HG03354 (cell line): ENCODE data around the gene TNS1.
A peak's percentile ranks its signal among the peaks of the same experiment; 100 is the strongest.

Experiments used
- ATAC-seq: cut with Tn5 transposase; IDR thresholded peaks from one replicate; pipeline ENCODE4 v1.9.1; 2021; ENCODE audit warnings: mild to moderate bottlenecking; ENCODE audit not compliant: unreplicated experiment, poor library complexity, severe bottlenecking

The TNS1 gene

DNA sequence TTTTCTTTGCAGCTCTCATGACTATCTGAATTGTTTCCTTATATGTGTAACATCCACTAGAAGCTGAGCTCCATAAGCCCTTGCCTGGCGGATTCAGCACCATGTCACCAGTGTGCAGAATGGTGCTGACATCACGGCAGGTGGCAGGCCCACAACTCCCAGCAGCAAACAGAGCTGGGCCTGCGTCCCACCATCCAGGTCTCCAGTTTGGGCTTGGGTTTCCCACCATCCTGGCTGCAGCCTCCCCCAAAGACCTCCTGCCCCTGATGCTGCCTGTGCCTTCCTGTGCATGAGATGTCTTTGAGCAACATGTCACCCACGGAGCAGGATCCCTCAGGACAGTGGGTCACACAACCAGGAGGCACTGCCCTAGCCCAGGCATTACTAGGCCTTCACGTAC is 113.1 kb downstream of the TNS1 start:
- ATAC-seq = no peak

DNA sequence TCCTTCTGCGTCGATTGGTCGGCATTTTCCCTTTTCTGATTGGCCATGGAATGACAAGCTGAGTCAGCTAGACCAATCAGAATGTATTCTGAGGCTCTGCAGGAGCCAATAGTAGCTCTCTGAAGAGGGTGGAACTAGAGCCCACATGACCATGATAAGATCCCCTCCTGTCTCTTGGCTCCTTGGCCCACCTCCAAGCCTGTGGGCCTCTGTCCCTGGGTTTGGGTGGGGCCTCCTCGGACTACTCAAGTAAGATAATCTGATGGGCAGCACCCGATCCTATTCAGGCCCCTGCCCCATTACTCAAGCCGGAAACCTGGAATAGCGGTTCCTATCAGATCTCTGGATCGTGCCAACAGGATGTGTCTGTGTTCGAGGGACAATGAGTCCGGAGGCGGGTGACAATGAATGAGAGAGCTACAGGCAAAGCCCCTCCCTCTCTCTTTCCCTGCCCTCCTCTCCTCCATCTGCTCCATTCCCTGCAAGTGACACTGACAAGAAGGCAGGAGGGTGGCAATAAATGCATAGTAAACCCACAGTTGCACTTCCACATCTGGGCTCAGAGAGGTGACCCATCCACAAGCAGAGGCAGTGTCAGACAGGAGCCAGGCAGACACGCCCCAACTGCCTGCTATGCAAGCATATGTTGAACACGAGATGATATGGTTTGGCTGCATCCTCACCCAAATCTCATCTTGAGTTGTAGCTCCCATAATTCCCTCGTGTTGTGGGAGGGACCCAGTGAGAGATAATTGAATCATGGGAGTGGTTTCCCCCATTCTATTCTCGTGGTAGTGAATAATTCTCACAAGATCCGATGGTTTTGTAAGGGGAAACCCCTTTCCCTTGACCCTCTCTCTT is 114.7 kb downstream of the TNS1 start:
- ATAC-seq = no peak

DNA sequence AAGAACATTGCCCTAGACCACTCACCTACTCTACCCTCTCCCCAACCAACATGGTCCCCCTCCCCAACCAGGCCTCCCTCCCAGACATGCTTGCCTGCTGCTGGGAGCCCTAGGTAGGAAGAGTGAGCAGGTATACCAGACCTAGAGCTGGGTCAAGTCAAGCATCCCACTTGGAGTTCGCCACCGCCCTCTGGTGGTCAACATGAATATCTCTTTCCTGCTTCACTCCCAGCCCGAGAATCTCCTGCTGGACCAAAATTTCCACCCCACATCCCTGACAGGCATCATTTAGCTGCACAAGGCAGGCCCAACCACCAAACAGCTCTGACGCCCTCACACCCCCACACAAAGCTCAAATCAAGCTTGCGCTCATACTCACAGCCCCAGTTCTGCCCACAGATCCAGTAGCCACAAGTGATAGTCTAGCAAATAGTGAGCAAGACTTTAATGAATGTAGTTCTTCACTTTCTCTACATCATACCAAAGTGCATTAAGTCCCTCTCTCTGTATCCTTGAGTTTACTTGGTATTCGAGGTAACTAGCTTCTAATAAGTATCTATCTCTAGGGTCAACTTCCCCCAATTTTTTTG is 116.0 kb downstream of the TNS1 start:
- ATAC-seq = peak; percentile 72

DNA sequence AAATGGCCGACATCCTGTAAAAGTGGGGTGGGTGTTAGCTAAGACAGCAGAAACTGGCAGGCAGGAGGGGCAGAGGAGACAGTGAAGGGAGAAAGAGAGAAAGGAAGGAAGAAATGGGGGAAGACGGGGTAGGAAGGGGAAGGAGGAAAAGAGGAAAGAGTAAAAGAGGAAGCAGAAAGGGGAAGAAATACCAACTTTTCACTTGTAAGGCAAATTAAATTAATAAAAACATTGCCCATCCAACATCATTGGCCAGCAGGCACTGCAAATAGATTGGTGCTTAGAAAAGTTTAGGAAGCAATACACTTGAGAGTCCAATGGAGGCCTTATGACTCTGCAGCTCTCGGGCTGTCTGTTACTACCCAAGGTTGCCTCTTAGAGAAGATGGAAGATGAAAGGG is 116.7 kb downstream of the TNS1 start:
- ATAC-seq = no peak

DNA sequence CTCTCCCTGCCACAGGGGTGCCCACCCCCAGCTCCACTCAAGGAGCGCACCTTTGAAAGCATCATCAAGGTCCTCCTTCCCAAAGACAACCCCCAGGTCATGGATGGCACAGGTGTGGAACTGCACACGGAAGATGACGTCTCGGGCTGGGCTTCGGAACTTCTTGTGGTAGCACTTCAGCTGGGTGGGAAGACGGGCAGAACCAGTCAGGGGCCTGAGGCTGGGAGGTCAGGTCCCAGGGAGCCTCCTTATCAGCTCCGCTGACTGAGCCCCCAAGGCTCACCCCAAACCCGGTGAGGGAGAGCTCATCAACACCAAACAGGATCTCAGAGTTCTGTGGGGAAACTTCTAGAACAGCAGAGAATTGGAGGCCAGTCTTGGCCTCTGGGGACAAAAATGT is 117.8 kb downstream of the TNS1 start:
- no peak for ATAC-seq

DNA sequence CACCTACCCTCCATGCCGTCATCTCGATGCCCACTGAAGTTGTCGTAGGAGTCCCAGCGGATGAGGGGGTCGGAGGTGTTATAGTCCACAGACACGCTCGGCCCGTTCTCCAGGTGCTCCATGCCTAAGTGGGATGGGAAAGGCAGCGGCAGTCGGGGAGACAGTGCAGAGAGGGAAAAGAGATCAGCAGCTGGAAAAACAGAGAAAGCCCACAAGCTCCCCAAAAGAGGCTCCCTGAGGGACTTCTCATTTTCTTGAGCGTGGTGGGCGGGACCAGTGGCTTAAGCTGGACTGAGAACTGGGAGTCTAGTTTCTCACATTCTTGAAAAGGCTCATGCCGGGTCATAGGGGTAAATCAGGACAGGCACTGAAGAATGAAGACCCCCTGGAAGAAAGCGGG is 121.9 kb downstream of the TNS1 start:
- ATAC-seq = no peak

DNA sequence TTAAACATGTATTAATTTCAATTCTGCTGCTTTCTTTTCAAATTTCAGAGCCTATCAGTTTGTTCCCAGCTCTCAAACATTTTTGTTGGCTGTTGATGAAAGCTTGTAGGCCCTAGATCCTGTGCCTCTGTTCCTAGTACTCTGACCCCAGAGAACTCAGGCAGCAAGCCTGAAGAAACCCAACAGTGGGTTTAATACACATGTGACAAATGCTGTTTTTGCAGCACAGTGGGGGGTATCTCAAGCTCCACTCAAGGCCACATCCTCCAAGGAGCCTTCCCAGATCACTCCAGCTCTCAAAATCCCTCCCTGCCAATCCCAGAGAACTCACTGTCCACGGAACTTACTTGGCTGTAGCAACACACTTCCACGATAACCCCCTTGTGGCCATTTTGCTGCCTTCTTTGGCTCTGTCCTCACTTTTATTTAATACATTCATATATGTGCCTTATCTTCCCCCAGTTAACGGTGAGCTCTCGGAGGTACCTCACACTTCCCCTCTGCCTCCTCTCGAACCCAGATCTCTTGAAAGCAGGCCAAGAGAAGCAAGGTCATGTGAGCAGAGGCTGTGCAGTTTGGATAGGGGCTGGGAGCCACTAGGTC is 122.4 kb downstream of the TNS1 start:
- no peak for ATAC-seq

DNA sequence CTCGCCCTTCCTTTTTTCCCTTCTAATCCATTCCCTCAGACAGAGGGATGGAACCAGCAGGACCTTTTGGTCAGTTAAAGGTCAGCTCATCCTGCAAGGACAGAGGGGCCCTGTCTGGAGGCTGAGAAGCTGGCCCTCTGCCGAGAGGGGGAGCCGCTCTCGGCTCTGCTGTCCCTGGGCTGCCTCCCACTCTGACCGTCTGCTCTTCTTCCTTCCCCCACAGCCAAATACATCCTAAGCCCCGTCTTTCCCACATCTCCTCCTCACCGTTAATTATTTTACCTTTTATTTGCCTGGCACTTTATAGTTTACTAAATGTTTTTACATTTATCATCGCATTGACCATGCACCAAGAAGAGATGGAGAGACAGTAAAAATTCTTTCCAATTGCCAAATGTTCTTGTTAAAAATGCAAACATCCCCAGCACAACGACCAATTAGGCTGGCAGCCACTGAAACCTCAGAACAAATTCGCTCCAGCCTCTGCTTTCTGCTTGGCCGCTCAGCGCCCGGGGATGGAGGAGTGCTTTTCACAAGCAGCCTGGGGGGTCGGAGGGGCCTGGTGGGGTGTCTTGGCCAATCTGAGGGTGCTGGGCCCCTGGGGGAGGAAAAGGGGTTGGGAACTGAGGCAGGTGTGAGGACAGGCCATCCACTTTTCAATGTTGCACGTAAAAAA is 123.7 kb downstream of the TNS1 start:
- ATAC-seq = no peak

DNA sequence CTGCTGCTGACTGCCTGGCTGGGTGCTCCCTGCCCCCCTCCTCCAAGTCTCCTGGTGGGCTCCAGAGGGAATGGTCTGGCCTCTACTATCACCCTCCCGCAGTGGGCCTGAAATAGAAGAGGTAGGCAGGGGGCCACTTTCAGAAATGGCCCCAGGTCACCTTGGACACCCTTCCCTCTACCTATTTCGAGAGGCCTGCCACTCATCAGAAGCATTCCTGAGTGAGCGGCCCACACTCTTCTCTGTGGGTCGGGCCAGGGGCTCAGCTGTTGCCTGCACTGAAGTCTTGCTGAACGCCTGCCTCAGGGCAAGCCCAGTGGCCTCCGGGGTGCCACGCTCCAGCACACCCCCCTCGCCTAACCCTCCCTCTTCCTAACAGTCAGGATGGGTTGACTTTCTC is 124.9 kb downstream of the TNS1 start:
- no peak for ATAC-seq

DNA sequence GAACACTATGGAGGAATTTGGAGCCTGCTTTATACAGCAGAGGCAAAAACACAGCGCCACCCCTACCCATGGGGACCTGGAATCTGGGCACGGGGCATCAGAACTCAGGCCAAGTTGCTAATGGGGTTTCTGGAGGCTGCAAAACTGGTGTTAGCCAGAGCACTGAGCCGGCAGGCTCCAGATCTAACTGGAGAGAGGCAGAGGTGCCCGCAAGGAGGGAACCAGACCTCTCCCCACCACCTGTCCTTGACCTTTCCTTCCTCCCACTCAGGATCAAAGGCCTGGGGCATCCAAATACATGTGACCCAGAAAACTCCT is 126.6 kb downstream of the TNS1 start:
- no peak for ATAC-seq

DNA sequence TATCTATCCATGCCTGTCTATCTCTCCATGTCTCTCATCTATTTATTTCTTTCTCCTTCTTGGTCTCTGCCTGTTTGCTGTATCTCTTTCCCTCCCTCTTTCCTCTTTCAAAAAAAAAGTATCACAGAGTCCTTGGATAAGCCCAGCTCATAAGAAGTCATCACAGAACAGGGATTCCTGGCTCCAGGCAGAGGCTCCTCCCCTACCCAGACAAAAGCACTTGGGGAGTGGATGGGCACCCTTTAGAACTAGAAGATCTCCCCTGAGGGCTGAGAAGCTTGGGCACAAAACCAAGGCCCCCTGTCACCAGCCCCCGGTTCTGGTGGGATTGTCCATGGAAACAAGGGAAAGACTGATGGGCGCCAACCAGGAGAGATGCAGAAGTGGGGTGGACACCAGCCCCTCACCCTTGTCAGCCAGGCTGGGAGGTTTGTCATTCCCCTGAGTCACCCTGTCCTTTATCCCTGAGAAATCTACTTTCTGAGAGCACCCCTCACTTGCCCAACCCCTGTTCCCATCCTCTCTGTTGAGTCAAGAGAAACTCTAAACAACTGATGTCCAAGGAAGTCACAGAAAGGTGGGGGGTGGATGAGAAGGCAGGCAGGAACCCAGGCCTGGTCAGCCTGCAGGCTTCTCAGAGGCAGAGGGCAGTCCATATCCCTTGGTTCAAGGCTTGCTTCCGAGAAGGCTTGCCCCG is 127.1 kb downstream of the TNS1 start:
- ATAC-seq = no peak

DNA sequence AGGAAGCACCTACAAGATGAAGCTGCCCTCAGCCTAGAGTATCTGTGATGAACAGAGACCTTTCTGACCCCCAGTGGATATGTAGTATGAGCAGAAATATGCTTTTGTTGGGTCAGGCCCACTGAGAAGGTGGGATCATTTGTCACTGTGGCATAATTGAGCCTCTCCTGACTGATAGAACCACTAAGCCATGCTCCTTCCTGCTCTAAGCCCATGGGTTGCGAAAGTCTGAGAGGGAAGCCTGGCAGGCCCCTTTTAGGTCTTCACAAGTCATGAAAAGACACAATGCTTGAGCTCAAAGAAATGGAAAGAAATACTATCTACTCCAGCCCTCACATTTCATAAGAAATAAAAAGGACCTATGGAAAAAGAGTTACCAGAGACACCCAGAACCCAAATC is 127.7 kb downstream of the TNS1 start:
- no peak for ATAC-seq

DNA sequence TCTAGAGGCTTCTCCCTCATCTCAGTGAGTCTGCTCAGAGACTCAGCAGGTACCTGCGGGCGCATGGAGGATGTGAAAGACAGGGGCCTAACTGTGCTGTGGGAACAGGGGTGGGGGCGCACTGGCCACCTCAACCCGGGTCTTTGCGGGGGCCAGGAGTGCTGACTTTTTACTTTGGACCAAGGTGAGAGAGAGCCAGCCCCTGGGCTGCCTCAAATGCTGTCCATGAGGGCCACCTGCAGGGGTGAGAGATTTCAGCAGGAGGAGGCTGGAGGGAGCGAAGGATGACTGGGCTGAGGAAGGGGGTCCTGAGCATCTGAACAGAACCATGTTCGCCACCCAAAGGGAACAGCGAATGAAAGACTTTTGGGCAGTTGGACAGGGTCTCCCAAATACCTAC is 129.4 kb downstream of the TNS1 start:
- ATAC-seq = no peak

DNA sequence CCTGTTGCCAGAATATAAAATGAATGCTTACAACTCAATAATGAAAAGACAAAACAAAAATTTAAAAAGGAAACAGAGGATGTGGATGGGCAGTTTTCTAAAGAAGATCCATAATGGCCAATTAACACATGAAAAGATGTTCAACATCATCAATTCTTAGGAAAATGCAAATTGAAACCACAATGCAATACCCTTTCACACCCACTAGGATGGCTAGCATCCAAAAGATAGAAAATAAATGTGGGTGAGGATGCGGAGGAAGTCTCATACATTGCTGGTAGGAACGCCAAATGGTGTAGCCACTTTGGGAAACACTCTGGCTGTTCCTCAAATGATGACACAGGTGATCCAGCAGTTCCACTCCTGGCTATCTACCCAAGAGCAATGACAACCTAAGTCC is 130.5 kb downstream of the TNS1 start:
- no peak for ATAC-seq

DNA sequence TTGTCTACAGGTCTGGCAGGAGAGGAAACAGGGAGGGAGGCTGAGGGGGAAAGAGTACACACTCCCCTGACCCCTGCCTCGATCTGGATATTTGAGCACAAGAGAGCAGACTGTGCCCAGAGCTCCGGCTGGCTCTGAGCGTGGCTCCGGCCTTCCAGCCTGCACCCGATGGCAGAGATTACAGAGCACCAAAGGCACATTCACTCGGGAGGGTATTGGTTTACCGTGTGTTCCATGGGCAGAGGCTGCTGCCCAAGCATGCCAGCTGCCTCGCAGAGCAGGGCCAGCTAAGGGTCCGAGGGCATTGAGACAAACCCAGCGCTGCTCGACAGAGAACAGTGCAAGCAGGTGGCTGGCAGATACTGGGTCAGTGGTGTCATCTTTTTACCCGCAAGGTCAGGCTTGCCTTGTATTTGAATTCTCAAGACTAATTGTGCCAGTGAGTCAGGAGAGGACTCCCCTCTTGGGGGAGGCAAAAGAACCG is 132.2 kb downstream of the TNS1 start:
- ATAC-seq = no peak

DNA sequence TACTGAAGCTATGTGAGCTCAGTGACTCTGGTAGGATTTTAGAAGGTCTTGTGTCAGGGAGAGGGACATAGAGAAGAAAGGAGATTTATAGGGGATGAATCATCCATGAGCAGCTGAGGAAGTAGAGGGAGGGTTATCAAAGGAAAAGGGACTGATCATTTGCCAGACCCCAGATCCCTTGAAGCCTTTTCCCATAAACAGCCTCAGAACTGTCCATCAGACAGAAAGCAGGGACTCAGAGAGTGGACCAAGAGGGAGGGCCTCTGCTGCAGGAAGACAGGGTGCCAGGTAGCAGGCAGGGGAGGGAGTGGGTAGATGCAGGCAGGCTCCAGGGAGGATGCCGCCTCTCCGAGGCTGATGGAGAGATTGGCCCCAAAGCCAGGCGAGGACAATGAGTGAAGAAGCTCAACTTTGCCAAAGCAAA is 133.9 kb downstream of the TNS1 start:
- ATAC-seq = no peak

DNA sequence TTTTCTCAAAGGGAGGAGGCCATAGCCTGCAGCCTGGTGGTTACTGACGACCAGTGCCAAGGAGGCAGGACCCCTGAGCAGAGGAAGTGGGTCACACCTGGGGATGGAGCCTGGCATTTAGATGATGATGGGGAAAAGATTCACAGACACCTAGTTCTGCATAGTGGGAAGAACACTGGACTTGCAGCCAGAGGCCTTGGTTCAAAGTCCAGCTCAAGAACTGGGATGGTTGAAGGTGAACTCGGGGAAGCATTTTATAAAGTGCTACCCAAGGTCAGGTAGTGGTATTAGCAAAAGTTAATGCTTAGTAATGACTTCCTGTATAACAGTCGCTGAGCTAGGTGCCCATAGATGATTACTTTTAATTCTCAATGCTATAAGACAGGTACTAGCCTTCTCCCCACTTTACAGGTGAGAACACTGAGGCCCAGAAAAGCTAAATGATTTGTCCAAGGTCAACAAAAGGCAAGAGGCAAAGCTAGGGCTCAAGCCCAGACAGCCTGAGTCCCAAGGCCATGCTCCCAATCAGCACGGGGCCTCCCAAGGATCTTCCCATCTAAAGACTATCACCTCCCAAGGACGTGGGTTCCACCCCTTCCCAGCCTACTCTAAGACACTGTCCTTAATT is 134.4 kb downstream of the TNS1 start:
- no peak for ATAC-seq

DNA sequence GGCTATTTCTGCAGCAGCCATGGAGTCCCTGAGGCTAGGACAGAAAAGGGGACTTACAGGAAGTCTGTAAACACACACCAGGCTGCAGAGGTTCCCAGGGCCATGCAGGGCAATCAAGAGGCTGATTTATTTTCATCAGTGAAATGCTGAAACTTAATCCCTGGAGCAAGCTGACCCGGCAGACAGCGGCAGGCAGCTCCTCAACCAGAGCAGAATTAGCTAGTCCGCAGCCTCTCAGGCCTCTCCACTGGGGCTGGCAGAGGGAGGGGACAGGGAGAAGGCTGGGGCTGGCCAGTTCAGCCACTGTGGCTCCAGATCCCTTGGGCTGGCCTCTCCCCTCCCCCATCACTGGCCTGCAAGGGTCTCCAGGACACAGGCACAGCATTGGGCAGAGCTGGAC is 136.3 kb downstream of the TNS1 start:
- ATAC-seq = no peak

DNA sequence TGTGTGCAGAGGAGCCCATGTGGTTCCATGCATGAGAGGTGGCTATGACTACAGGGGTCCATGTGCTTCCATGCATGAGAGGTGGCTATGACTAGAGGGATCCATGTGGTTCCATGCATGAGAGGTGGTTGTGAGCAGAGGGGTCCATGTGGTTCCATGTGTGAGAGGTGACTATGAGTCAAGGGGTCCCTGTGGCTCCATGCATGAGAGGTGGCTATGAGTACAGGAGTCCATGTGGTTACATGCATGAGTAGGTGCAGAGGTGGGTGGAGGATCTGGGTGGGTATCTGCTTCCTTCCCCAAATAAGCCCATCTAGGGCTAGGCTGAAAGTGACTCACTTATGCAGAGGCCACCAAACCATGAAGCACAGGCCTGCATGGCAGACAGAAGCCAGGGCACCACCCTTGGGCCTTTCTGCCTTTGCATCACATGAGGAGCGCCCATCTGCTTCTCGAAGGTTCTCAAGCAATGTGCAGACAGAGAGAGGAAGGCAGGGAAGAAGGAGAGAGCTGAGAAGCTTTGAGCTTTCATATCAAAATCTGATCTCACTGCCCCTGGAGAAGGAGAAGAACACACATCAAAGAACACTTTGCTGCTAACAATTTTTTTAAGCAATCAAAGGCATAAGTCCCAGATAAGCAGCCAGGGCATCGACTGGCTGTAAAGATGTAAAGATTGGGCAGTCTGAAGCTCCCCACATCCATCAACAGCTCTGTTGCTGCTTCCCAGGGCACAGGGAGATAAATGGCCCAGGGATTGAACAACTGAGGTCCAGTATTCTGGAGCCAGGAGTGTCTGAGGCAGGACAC is 137.6 kb downstream of the TNS1 start:
- ATAC-seq = peak; percentile 57
